Caco-2 (cell line): ENCODE data around the gene DSCAML1. TPM values are rescaled to one million over a fixed set of nuclear protein-coding genes. Genes with fewer than 3 reads are reported as not detected.

Source experiments
- BruUV-seq: library from RNA; stranded (reverse); fragments of 400-500 nt; replicated peaks from 2 replicates; lab custom pipeline; 2021; lab: Mats Ljungman, UMichigan
- CTCF ChIA-PET: fragments of 300-600 bp; sonication (Branson Sonifier 250); formaldehyde crosslinking; loops from one replicate; lab custom pipeline; 2022; ENCODE audit warnings: antibody characterized with exemption; lab: Charles Lee
- POLR2A ChIA-PET: fragments of 300-600 bp; sonication (Branson Sonifier 250); formaldehyde crosslinking; loops from one replicate; lab custom pipeline; 2022; ENCODE audit warnings: antibody characterized with exemption; lab: Charles Lee
- DNase-seq, 2 experiments: peaks; one replicate each; pipeline versions ENCODE4 v3.0.0 to v3.0.0-alpha.2; 2020 to 2022
- H3K27me3 ChIP-seq: replicated peaks from 2 replicates; pipeline ENCODE4 v1.6.0; 2011; ENCODE audit warnings: low read length; ENCODE audit not compliant: control insufficient read depth, insufficient read depth
- H3K36me3 ChIP-seq: 2 replicates; pipeline ENCODE4 v1.5.1; 2011; ENCODE audit warnings: low read length; ENCODE audit not compliant: control insufficient read depth, insufficient read depth
- H3K4me1 ChIP-seq: fragments of 250-450 bp; sonication (Bioruptor Pico); 2 replicates; pipeline ENCODE4 v1.5.1; 2020; ENCODE audit warnings: mild to moderate bottlenecking
- H3K4me3 ChIP-seq: 2 replicates; pipeline ENCODE4 v1.5.1; 2011; ENCODE audit warnings: low read depth, mild to moderate bottlenecking, control low read depth, low read length
- H3K9me3 ChIP-seq: fragments of 250-450 bp; sonication (Bioruptor Pico); 2 replicates; pipeline ENCODE4 v1.5.1; 2020; ENCODE audit warnings: mild to moderate bottlenecking, moderate library complexity
- H3K27ac Mint-ChIP-seq: one replicate; pipeline ENCODE4 v1.8.0; 2022; ENCODE audit warnings: mixed read lengths; ENCODE audit not compliant: unreplicated experiment
- H3K27me3 Mint-ChIP-seq: one replicate; pipeline ENCODE4 v1.8.0; 2022; ENCODE audit warnings: mixed read lengths; ENCODE audit not compliant: insufficient read depth, unreplicated experiment
- H3K36me3 Mint-ChIP-seq: one replicate; pipeline ENCODE4 v1.8.0; 2022; ENCODE audit warnings: mild to moderate bottlenecking, mixed read lengths; ENCODE audit not compliant: insufficient read depth, unreplicated experiment
- H3K4me1 Mint-ChIP-seq: one replicate; pipeline ENCODE4 v1.8.0; 2022; ENCODE audit warnings: low read depth, mixed read lengths; ENCODE audit not compliant: unreplicated experiment
- H3K4me3 Mint-ChIP-seq: one replicate; pipeline ENCODE4 v1.8.0; 2022; ENCODE audit warnings: mild to moderate bottlenecking, moderate library complexity, mixed read lengths; ENCODE audit not compliant: unreplicated experiment
- H3K9me3 Mint-ChIP-seq: one replicate; pipeline ENCODE4 v1.8.0; 2022; ENCODE audit warnings: mixed read lengths; ENCODE audit not compliant: unreplicated experiment
- CTCF ChIP-seq, 2 experiments: fragments of 200-600 bp in 1 of 2; IDR thresholded peaks; 1 replicate in 1 of 2; 2 replicates in 1 of 2; pipeline versions ENCODE4 v1.5.1 to v1.8.0; 2011 to 2022; ENCODE audit warnings: antibody characterized with exemption in 1 of 2, control low read depth in 1 of 2, inconsistent platforms in 1 of 2, low read depth in 1 of 2, low read length in 1 of 2, mild to moderate bottlenecking in 1 of 2, moderate library complexity in 1 of 2; ENCODE audit not compliant: insufficient read depth in 1 of 2, severe bottlenecking in 1 of 2, unreplicated experiment in 1 of 2
- intact Hi-C: fragments of 100-400 bp; cut with micrococcal nuclease; formaldehyde crosslinking; loops from one replicate; pipeline ENCODE4 v1.10.0; 2022; ENCODE audit not compliant: unreplicated experiment
- total RNA-seq: library from RNA; stranded (reverse); gene quantifications from 2 replicates; pipeline ENCODE4 v1.2.3, GENCODE V29; 2022

DSCAML1 gene
- total RNA-seq, 1 experiment from 2014 or later: not detected

GRCh38 chr11:117468888-117469287 is 328.1 kb downstream of the DSCAML1 start:
- Histone ChIP-seq H3K9me3 (no peaks in the 10 kb centered on the region), H3K4me1 (no peaks in the 10 kb centered on the region), H3K4me3 (no peak overlapping the region), H3K27me3 (peaks cover 2% of the 10 kb centered on the region; the same call in 1 of the 2 replicates), H3K36me3 (no peaks in the 10 kb centered on the region)
- no peak overlapping the region for H3K27ac Mint-ChIP-seq
- intact Hi-C loops: no loop called here
- ChIA-PET POLR2A (no interaction called here), CTCF (interaction anchor here (0.6 to 1.1 kb wide), 4 partner anchors 25 to 347 kb away, joined by 3 to 11 read pairs (median 4); no protein-coding TSS in a partner anchor)
- H3K36me3 Mint-ChIP-seq: no peaks in the 10 kb centered on the region
- H3K4me3 Mint-ChIP-seq: no peak overlapping the region
- H3K9me3 Mint-ChIP-seq: no peaks in the 10 kb centered on the region
- no peaks in the 10 kb centered on the region for H3K4me1 Mint-ChIP-seq
- BruUV-seq: no TSS peak
- no peak for DNase-seq
- H3K27me3 Mint-ChIP-seq: peaks cover 28% of the 10 kb centered on the region
- peak in 1 of 2 experiments; percentile 45 for TF ChIP-seq CTCF (IDR thresholded peaks at IDR 0.05; ENCODE audit: insufficient read depth in 1 of 2, low read depth in 1 of 2, low read length in 1 of 2, severe bottlenecking in 1 of 2, unreplicated experiment in 1 of 2)

- Mint-ChIP-seq H3K36me3 (no peaks in the 10 kb centered on the region), H3K4me3 (no peak overlapping the region), H3K27ac (no peak overlapping the region), H3K27me3 (peaks cover 28% of the 10 kb centered on the region), H3K9me3 (no peaks in the 10 kb centered on the region), H3K4me1 (no peaks in the 10 kb centered on the region)
- no TSS peak for BruUV-seq
- Histone ChIP-seq H3K36me3 (no peaks in the 10 kb centered on the region), H3K9me3 (no peaks in the 10 kb centered on the region), H3K27me3 (peaks cover 2% of the 10 kb centered on the region; the same call in 1 of the 2 replicates), H3K4me1 (no peaks in the 10 kb centered on the region), H3K4me3 (no peak overlapping the region)
- TF ChIP-seq CTCF (IDR thresholded peaks at IDR 0.05; ENCODE audit: insufficient read depth in 1 of 2, low read depth in 1 of 2, low read length in 1 of 2, severe bottlenecking in 1 of 2, unreplicated experiment in 1 of 2): no peak
- CTCF ChIA-PET: no interaction called here
- DNase-seq: no peak
- POLR2A ChIA-PET: interaction anchor here (0.7 kb wide), 1 partner anchor 11 kb away, joined by 3 read pairs; no protein-coding TSS in a partner anchor
- intact Hi-C loops: no loop called here
Measured at GRCh38 chr11:117467770-117468169, 329.2 kb downstream of the DSCAML1 start.

GRCh38 chr11:117466966-117467365 is 330.1 kb downstream of the DSCAML1 start:
- Histone ChIP-seq H3K36me3 (no peaks in the 10 kb centered on the region), H3K4me3 (no peak overlapping the region), H3K9me3 (no peaks in the 10 kb centered on the region), H3K27me3 (peaks cover 2% of the 10 kb centered on the region; the same call in 1 of the 2 replicates), H3K4me1 (no peaks in the 10 kb centered on the region)
- H3K27me3 Mint-ChIP-seq: peaks cover 28% of the 10 kb centered on the region
- H3K9me3 Mint-ChIP-seq: no peaks in the 10 kb centered on the region
- H3K4me1 Mint-ChIP-seq: no peaks in the 10 kb centered on the region
- no peaks in the 10 kb centered on the region for H3K36me3 Mint-ChIP-seq
- no peak for DNase-seq
- BruUV-seq: no TSS peak
- ChIA-PET CTCF (no interaction called here), POLR2A (interaction anchor here (0.7 kb wide), 1 partner anchor 10 kb away, joined by 3 read pairs; no protein-coding TSS in a partner anchor)
- no peak for TF ChIP-seq CTCF (IDR thresholded peaks at IDR 0.05; ENCODE audit: insufficient read depth in 1 of 2, low read depth in 1 of 2, low read length in 1 of 2, severe bottlenecking in 1 of 2, unreplicated experiment in 1 of 2)
- H3K27ac Mint-ChIP-seq: no peak overlapping the region
- H3K4me3 Mint-ChIP-seq: no peak overlapping the region
- intact Hi-C loops: no loop called here
